ENCODE measurements around the gene SOCS1.

SOCS1 gene

GRCh38 chr16:11245988-11246387 lies 10.0 kb downstream of the SOCS1 start:
- no peak for DNase-seq (ENCODE audit: low read depth)
- no peak overlapping the region for H3K4me3 ChIP-seq (ENCODE audit: low read length)
- TF ChIP-seq CTCF (conservative IDR thresholded peaks at IDR 0.05; ENCODE audit: low read depth, low read length) = no peak

- no peak for DNase-seq (ENCODE audit: low read depth)
- no peak overlapping the region for H3K4me3 ChIP-seq (ENCODE audit: low read length)
- no peak for TF ChIP-seq CTCF (conservative IDR thresholded peaks at IDR 0.05; ENCODE audit: low read depth, low read length)
These were observed 10.7 kb downstream of the SOCS1 start for GRCh38 chr16:11245222-11245737.

- no peak for TF ChIP-seq CTCF (conservative IDR thresholded peaks at IDR 0.05; ENCODE audit: low read depth, low read length)
- DNase-seq (ENCODE audit: low read depth) = no peak
These were observed 13.3 kb downstream of the SOCS1 start for GRCh38 chr16:11242658-11243057.

GRCh38 chr16:11241480-11242204 lies 14.4 kb downstream of the SOCS1 start:
- DNase-seq (ENCODE audit: low read depth) = no peak
- TF ChIP-seq CTCF (conservative IDR thresholded peaks at IDR 0.05; ENCODE audit: low read depth, low read length) = no peak
- H3K4me3 ChIP-seq (ENCODE audit: low read length) = no peak overlapping the region

More at GRCh38 chr16:11242658-11243057, 13.3 kb downstream of the SOCS1 start:
- H3K4me3 ChIP-seq (ENCODE audit: low read length) = no peak overlapping the region

- no peak for DNase-seq (ENCODE audit: low read depth)
- no peak overlapping the region for H3K4me3 ChIP-seq (ENCODE audit: low read length)
- no peak for TF ChIP-seq CTCF (conservative IDR thresholded peaks at IDR 0.05; ENCODE audit: low read depth, low read length)
These were observed 15.1 kb downstream of the SOCS1 start for GRCh38 chr16:11240636-11241473.

GRCh38 chr16:11239644-11240632 lies 16.1 kb downstream of the SOCS1 start:
- TF ChIP-seq CTCF (conservative IDR thresholded peaks at IDR 0.05; ENCODE audit: low read depth, low read length) = no peak
- H3K4me3 ChIP-seq (ENCODE audit: low read length) = no peak overlapping the region
- DNase-seq (ENCODE audit: low read depth) = no peak

Data from retinal pigment epithelial cell (primary cell).